HUDEP-2 (cell line): Measurements from ENCODE around the gene AUTS2.
"Not testable (repeated sequence)": the region's sequence is repeated elsewhere in the genome, so short reads cannot be mapped to it uniquely, and the experiment has no call there.

ENCODE experiments used
- DNase-seq, 76 experiments: peaks; one replicate each; lab custom pipeline; 2025; ENCODE audit not compliant: unreplicated experiment in 76 of 76; lab: John Stamatoyannopoulos, UW

AUTS2 gene

DNA sequence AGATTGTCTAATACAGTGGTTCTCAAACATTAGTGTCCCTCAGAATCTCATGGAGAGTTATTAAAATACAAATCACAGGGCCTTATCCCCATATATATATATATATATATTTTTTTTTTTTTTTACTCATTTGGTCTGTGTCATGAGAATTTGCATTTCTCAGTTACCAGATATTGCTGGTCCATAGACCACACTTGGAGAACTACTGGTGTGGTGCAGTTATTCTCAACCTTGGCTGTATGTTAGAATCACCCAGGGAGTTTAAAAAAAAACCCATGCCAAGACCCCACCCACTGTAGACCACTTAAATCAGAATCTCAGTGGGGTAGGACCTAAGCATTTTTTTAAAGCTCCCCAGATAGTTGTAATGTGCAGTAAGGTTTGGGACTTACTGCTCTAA, 179.9 kb downstream of the AUTS2 start:
- DNase-seq, result no peak

GRCh38 chr7:69780379-69780778, 182.1 kb downstream of the AUTS2 start:
- no peak for DNase-seq

DNA sequence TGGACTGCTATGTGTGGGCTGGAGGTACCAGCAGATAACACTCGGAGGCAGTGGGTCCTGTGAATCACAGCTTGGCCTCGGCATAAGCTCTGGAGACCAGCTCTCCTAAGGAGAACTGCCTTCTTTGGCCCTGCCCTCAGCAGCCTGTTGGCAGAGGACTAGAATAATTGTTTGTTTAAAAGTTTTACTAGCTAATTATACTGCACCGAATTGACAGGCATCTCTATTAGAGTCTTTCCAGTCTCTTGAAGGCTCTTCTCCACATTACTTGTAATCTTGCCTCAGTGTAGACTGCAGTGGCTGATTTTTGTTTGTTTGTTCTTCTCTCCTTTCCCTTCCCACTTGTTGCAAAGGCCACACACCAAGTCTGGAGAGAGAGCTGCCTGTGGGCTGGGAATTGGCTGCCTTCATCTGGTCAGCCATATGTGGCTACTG, 183.2 kb downstream of the AUTS2 start:
- no peak for DNase-seq

DNA sequence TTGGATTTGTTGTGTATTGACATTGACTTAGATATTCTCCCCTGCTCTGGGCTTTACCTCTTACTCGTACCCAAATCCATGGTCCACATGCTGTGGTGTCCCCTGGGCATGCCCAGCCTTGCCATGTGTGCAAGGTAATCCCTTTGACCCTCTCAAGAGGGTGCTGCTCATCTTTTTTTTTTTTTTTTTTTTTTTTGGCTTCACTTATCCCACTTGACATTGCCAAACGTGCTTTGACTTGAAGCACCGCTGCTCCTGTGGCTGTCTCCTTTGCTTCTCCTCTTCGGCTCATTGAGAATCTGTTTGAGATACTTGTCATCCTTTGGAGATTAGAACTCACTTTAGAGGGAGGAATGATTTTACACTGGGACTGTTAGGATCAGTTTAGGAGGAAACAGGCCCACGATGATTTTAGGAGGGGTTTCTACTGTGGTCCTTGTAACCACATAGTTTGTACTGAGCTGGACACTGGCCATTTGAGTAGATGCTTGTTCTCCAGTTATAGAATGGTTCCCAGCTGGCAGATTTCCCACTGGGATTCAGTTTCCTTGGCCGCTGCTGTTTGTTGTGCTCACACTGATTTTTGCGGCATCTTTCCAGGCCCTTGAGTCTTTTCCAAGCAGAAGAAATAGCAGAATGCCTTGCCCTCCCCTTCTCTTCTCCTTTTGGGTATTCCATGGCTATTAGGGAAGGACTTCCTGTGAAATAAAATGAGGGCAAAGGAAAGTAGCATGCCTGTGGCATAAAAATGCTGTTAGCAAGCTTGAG, 184.8 kb downstream of the AUTS2 start:
- no peak for DNase-seq

GRCh38 chr7:69786130-69786529, 187.9 kb downstream of the AUTS2 start:
- DNase-seq, result not testable (repeated sequence)

GRCh38 chr7:69786730-69787395, 188.6 kb downstream of the AUTS2 start:
- DNase-seq, result no peak

GRCh38 chr7:69787736-69788431, 189.6 kb downstream of the AUTS2 start:
- no peak for DNase-seq

DNA sequence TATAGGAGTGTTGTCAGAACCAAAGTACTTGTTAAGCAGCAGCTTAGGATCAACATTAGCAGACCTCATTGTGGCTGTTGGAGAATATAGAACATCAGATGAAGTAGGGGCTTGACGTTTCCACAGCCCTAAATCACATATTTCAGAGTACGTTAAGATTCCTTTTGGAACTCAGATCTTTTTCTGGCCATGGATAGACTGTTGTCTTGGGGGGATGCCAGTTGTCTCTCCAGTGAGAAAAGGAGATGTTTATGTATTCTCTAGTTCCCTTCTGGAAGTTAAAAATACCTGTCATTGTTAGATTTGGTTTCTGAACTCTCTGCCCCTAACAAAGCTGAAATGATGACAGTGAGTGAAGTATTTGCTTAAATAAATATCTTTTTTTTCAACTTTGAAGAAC, 191.3 kb downstream of the AUTS2 start:
- DNase-seq, result no peak

DNA sequence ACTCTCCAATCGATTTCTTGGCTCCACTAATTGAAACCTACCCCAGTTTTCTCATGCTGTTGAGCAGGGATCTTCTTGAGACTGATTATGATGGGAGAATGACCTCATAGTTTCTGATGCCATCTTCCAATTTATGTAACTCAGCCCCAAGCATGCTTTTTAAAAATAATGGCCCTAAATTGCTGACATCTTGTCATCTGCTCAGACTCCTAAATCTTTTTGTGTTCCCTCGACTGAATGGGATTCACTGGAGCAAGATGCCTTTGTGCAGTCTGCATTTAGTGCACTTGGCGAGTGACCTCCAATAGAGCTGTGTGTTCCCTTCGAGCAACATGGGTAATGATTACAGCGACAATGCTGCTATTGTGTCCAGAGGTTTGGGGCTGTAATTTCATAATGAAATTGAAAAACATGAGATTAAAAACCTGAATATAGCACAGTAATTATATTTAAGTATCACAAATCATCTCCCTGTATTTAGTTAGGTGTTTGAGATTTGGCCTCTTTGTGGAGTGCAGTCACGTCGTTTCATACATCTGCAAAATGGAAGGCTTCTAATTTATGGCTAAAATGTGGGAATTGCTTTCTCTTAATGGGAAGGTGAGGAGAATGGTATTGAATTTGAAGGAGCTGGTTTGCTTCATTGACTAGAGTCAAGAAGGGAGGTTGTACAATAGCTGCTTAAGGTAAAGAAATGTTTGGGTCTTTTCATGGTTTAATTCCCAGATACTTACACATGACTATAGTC, 192.9 kb downstream of the AUTS2 start:
- DNase-seq, result no peak

DNA sequence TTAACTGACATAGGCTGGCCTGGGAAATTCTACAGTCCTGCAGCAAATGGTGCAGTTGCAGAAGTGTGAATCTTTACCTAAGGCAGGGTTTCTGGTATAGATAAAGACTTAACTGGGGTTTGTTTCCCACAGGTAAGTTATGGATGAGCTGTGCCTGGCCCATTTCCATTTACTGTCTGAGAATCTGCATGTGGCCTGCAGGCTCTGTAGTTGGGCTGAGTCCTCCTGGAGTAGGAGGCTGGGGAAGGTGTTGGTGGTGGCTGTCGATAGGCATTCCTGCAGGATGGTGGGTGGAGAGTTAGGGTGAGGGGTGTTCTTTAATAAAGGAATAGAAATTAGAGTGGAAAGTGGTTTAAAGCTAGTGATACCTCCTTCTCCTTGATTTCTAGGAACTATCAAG, 193.5 kb downstream of the AUTS2 start:
- no peak for DNase-seq

- DNase-seq, result no peak
Observed at GRCh38 chr7:69795932-69796331, 197.7 kb downstream of the AUTS2 start.

GRCh38 chr7:69796416-69796815, 198.1 kb downstream of the AUTS2 start:
- DNase-seq, result no peak

DNA sequence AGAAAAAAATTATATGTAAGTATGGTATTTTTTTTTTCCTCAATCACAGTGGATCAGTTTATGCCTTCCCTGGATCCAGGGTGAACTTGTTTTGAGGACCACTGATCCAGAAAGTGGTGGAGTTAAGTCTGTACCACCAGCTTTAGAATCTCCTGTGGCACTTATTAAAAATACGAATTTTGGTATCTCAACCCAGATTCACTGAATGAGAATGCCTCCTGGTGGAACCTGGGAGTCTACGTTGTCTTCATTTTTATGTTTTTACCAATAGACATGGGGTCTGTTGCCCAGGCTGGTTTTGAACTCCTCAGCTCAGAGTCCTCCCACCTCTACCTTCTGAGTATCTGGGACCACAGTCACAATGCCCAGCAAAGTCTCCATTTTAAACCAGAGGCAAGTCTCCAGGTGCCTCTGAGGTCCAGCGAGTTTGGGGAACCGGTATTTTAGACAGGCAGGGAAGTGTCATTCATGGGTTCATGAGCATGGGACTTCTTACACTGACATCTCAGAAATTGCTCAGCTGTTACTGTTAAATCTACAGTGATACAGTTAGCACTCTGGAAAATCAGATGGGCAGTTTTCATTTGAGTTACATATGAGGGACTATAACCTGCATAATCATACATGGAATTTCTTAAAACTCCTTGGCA, 200.9 kb downstream of the AUTS2 start:
- no peak for DNase-seq

DNA sequence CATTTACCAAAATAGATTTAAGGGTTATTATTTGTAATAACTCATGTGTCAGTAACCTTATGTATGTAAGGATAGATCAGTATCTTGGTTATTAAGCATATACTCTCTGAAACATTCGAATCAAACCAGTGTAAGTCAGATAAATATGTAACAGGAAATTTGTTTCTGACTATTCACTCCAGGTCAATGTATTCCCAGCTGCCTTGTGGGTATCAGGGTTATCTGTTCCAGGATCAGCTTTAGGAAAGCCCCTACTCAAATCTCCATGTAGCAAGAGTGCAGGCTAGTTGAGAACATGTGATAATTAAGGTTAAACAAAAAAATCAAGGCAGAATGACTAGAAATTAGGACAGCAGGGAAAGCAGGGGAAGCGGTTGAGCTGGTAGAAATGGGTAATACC, 201.7 kb downstream of the AUTS2 start:
- DNase-seq, result no peak

DNA sequence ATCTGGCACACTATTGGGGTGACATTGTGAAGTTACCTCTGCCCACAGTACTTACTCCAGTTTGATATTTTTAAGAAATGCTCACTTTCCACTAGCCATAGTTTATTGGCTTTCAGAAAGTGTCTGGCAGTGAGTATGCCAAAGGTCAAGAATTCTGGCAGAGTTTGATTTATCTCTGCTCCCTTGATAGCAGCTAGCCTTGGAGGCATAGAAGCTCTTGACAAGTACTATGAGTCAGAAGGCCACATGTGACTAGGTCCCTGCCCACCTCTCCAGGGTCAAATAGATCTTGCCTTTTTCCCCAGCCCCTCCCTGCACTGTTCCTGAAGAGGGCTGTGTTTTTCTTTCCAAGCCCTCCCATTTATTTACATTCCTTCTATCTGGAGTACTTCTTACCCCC, 202.2 kb downstream of the AUTS2 start:
- peak in 59 of 76 experiments; percentile 1 to 75 (median 32) for DNase-seq

GRCh38 chr7:69801729-69802682, 203.7 kb downstream of the AUTS2 start:
- peak in 22 of 76 experiments; percentile 2 to 53 (median 21) for DNase-seq

GRCh38 chr7:69803699-69804516, 205.6 kb downstream of the AUTS2 start:
- DNase-seq, result no peak

DNA sequence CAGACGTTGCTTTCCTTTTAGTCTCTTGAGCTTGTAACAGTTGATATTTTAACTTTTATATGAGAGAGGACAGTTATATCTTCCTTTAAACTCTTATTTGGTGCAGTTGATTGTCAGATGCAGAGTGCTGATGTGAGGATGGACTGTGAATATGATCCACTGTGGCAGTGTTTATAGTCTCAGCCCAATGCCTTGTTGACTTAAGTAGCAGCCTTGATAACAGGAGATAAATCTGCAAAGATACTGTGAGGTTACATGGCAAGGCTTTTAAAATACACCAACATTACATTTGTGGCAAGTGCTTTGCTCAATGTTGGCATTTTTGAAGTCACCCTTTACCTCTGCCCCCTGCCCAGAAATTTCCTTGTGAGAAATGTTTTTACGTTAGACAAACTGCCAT, 206.7 kb downstream of the AUTS2 start:
- no peak for DNase-seq

DNA sequence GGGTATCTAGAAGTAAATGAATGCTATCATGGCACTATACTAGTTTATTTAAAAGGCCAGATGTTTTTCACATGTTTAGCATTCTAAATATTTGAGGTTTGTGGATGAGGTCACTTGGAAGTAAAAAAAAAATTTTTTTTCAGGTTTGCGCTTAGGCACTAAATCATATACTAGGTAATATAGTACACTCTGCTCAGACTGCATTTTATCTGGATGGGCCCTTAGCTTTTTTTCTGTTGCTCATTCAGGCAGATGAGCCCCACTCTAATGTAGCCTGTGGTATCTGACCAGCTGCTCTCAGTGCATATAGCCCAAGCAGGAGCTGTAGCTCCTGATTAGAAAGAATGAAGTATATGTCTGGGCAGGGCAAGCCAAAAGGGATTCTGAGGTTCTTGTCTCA, 210.1 kb downstream of the AUTS2 start:
- no peak for DNase-seq
